B cell (primary cell): ENCODE measurements around the gene POU4F2. TPM values are rescaled to one million over a fixed set of nuclear protein-coding genes. Genes with fewer than 3 reads are reported as not detected.

Experiments
- ATAC-seq: fragments of 200-7000 bp; cut with Tn5 transposase; one replicate; pipeline ENCODE4 v1.10.0; 2021; ENCODE audit warnings: low read depth, mild to moderate bottlenecking, moderate number of reproducible peaks, moderate library complexity
- CTCF ChIA-PET: fragments of 350-600 bp; sonication (Branson Sonifier 250); formaldehyde crosslinking; loops from one replicate; lab custom pipeline; 2021; ENCODE audit warnings: antibody characterized with exemption, inconsistent platforms; lab: Charles Lee
- POLR2A ChIA-PET: fragments of 350-600 bp; sonication (Branson Sonifier 250); formaldehyde crosslinking; loops from one replicate; lab custom pipeline; 2021; ENCODE audit warnings: antibody characterized with exemption; lab: Charles Lee
- DNase-seq: peaks from one replicate; pipeline ENCODE4 v3.0.0; 2013
- H2AFZ ChIP-seq: 2 replicates; pipeline ENCODE4 v1.6.1; 2012; ENCODE audit warnings: mild to moderate bottlenecking, low read depth, low read length; ENCODE audit not compliant: insufficient read depth, poor library complexity, severe bottlenecking
- H3K27ac ChIP-seq, 2 donors: 1 replicate in 1 of 2; 2 replicates in 1 of 2; pipeline ENCODE4 v1.5.1; 2012 to 2013; ENCODE audit warnings: low read length in 2 of 2, mild to moderate bottlenecking in 2 of 2, moderate library complexity in 1 of 2
- H3K27me3 ChIP-seq, 4 experiments: fragments of 200-600 bp in 1 of 4; sonication (generic) in 1 of 4; replicated peaks in 1 of 4; 1 replicate in 2 of 4; 2 replicates in 2 of 4; pipeline versions ENCODE4 v1.6.1 to v1.7.0; 2013 to 2016; ENCODE audit warnings: low read length in 3 of 4, mild to moderate bottlenecking in 2 of 4, mixed read lengths in 1 of 4, moderate library complexity in 1 of 4; ENCODE audit not compliant: insufficient read depth in 4 of 4, control insufficient read depth in 3 of 4; ENCODE audit errors: control extremely low read depth in 1 of 4
- H3K36me3 ChIP-seq, 2 experiments: replicated peaks in 1 of 2; 1 replicate in 1 of 2; 2 replicates in 1 of 2; pipeline versions ENCODE4 v1.6.1 to v1.7.1; 2013; ENCODE audit warnings: low read length in 1 of 2; ENCODE audit not compliant: insufficient read depth in 2 of 2, control insufficient read depth in 1 of 2; ENCODE audit errors: control extremely low read depth in 1 of 2, extremely low read depth in 1 of 2
- H3K4me1 ChIP-seq, 2 donors: fragments of 200-600 bp in 1 of 2; sonication (generic) in 1 of 2; 1 replicate in 1 of 2; 2 replicates in 1 of 2; pipeline versions ENCODE4 v1.5.1 to v1.6.1; 2013 to 2017; ENCODE audit warnings: low read length in 2 of 2; ENCODE audit not compliant: control insufficient read depth in 2 of 2, insufficient read depth in 2 of 2
- H3K4me2 ChIP-seq: replicated peaks from 2 replicates; pipeline ENCODE3; 2012; ENCODE audit warnings: mild to moderate bottlenecking, low read depth, low read length; ENCODE audit not compliant: poor library complexity, severe bottlenecking
- H3K4me3 ChIP-seq, 5 experiments: fragments of 200-600 bp in 1 of 5; sonication (generic) in 1 of 5; 1 replicate in 3 of 5; 2 replicates in 2 of 5; pipeline versions ENCODE4 v1.5.1 to v1.7.0; 2011 to 2016; ENCODE audit warnings: low read length in 4 of 5, mild to moderate bottlenecking in 4 of 5, low read depth in 2 of 5, control low read depth in 1 of 5, moderate library complexity in 1 of 5; ENCODE audit not compliant: insufficient read depth in 1 of 5; ENCODE audit errors: control extremely low read depth in 1 of 5, extremely low read depth in 1 of 5
- H3K79me2 ChIP-seq: fragments of 200-600 bp; sonication (generic); one replicate; pipeline ENCODE4 v1.6.0; 2016; ENCODE audit warnings: low read length; ENCODE audit not compliant: control insufficient read depth, insufficient read depth
- H3K9ac ChIP-seq: fragments of 200-600 bp; sonication (generic); 2 replicates; pipeline ENCODE4 v1.6.1; 2017; ENCODE audit warnings: mild to moderate bottlenecking, low read length, moderate library complexity
- H3K9me3 ChIP-seq, 3 donors: one replicate each; pipeline versions ENCODE4 v1.6.1 to v1.7.1; 2013; ENCODE audit warnings: low read length in 2 of 3; ENCODE audit not compliant: control insufficient read depth in 2 of 3, insufficient read depth in 1 of 3; ENCODE audit errors: control extremely low read depth in 1 of 3
- H4K20me1 ChIP-seq: 2 replicates; pipeline ENCODE4 v1.6.0; 2012; ENCODE audit warnings: mild to moderate bottlenecking, low read length; ENCODE audit not compliant: insufficient read depth, control insufficient read depth, poor library complexity, severe bottlenecking
- H3K27ac Mint-ChIP-seq: one replicate; pipeline ENCODE4 v1.8.0; 2021; ENCODE audit warnings: mixed read lengths
- H3K27me3 Mint-ChIP-seq: one replicate; pipeline ENCODE4 v1.8.0; 2021; ENCODE audit warnings: mixed read lengths
- H3K4me1 Mint-ChIP-seq: one replicate; pipeline ENCODE4 v1.8.0; 2021; ENCODE audit warnings: mixed read lengths
- H3K4me3 Mint-ChIP-seq: one replicate; pipeline ENCODE4 v1.8.0; 2021; ENCODE audit warnings: mixed read lengths
- H3K9me3 Mint-ChIP-seq: one replicate; pipeline ENCODE4 v1.8.0; 2022; ENCODE audit warnings: mixed read lengths; ENCODE audit not compliant: insufficient read depth
- EZH2 ChIP-seq: IDR thresholded peaks from 2 replicates; pipeline ENCODE4 v1.6.1; 2012; ENCODE audit warnings: borderline replicate concordance, low read depth, mild to moderate bottlenecking, moderate library complexity, low read length; ENCODE audit not compliant: insufficient read depth, poor library complexity, severe bottlenecking
- WGBS: methylation state at CpG from one replicate; pipeline ENCODE4 v1.1.5; 2013; ENCODE audit warnings: missing lambda C conversion rate; ENCODE audit not compliant: insufficient coverage; 5-methylcytosine and 5-hydroxymethylcytosine counted together
- intact Hi-C: fragments of 100-400 bp; cut with micrococcal nuclease; formaldehyde crosslinking; loops from one replicate; pipeline ENCODE4 v1.10.0; 2022
- polyA plus RNA-seq: library from polyadenylated mRNA; depleted of rRNA; stranded (reverse); fragments of >200 nt; gene quantifications from 2 replicates; pipeline ENCODE4 v1.2.3, GENCODE V29; 2012
- total RNA-seq, 2 donors: library from RNA; stranded (reverse); fragments of 120-200 nt in 1 of 2; gene quantifications; 1 replicate in 1 of 2; 2 replicates in 1 of 2; pipeline versions ENCODE4 v1.2.3 to v1.2.4, GENCODE V29; 2013 to 2022
- TF ChIP-seq, protein P1 (sequence below): fragments of 200-600 bp; IDR thresholded peaks from one replicate; pipeline ENCODE4 v1.8.0; 2022; ENCODE audit warnings: antibody characterized with exemption, mild to moderate bottlenecking

POU4F2 gene
- total and polyA plus RNA-seq, 2 donors (not counting 1 experiment from before 2014, with no cell fraction given) = not detected

DNA sequence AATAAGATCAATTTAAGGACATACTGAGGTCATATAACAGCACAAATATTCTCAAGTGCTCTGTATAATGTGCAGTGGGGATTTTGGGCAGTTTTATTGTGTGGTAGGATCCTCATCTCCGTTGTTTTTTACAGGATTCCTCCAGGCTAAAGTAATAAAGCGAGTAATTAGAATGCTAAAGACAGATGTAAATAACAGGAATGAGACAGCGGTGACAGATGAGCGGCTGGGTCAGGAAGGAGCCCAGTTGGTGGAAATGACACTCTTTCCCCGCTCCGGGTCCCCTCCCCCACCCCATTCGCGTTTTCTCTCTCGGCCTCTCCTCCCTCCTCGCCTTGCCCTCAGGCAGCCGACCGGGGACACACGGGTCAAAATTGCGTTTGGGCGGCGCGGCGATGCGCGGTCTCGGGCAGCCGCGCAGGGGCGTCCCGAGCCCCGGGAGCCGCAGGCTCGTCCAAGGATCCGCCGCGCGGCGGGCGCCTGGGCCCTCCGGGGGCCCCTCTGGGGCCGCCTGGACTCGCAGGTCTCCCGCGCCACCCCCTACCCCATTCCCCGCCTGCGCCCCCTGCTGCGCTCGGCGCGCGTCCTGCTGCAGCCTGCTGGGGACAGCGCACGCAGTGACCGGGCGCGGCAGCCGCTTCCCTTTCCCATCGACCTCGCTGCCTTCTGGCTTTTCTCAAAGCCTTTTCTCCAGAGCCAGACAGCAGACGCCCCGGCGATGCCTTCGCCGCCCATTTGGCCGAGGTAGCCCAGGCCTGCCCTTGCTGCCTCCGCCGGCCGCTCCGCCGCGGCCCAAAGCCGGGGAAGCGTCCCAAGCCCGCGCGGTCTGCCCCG lies 16.2 kb downstream of the POU4F2 start:
- peaks cover 0 to 48% (median 37%) of the 10 kb centered on the region in 4 experiments for H3K27me3 ChIP-seq
- peaks cover 10% of the 10 kb centered on the region for H3K4me1 Mint-ChIP-seq
- DNase-seq = no peak
- H3K79me2 ChIP-seq = no peaks in the 10 kb centered on the region
- H3K27ac ChIP-seq = no peak overlapping the region
- peaks cover 0 to 4% of the 10 kb centered on the region in 2 donors for H3K4me1 ChIP-seq
- H2AFZ ChIP-seq = peak overlapping the region; percentile 38
- ChIA-PET POLR2A (no interaction called here), CTCF (no interaction called here)
- no peaks in the 10 kb centered on the region for H3K9me3 ChIP-seq
- H4K20me1 ChIP-seq = no peaks in the 10 kb centered on the region
- whole genome bisulfite sequencing = 7% methylated on average over 70 of the region's 72 CpGs
- TF ChIP-seq, protein P1, sequence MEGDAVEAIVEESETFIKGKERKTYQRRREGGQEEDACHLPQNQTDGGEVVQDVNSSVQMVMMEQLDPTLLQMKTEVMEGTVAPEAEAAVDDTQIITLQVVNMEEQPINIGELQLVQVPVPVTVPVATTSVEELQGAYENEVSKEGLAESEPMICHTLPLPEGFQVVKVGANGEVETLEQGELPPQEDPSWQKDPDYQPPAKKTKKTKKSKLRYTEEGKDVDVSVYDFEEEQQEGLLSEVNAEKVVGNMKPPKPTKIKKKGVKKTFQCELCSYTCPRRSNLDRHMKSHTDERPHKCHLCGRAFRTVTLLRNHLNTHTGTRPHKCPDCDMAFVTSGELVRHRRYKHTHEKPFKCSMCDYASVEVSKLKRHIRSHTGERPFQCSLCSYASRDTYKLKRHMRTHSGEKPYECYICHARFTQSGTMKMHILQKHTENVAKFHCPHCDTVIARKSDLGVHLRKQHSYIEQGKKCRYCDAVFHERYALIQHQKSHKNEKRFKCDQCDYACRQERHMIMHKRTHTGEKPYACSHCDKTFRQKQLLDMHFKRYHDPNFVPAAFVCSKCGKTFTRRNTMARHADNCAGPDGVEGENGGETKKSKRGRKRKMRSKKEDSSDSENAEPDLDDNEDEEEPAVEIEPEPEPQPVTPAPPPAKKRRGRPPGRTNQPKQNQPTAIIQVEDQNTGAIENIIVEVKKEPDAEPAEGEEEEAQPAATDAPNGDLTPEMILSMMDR = no peak
- TF ChIP-seq EZH2 = no peak
- intact Hi-C loops = no loop called here
- H3K9me3 Mint-ChIP-seq = no peaks in the 10 kb centered on the region
- no peak for ATAC-seq
- peaks cover 58% of the 10 kb centered on the region for H3K27me3 Mint-ChIP-seq
- peak overlapping the region; percentile 9 for H3K9ac ChIP-seq
- no peak overlapping the region for H3K27ac Mint-ChIP-seq
- peak overlapping the region; percentile 46 for H3K4me2 ChIP-seq
- H3K36me3 ChIP-seq = no peaks in the 10 kb centered on the region
- no peak overlapping the region for H3K4me3 ChIP-seq
- H3K4me3 Mint-ChIP-seq = peak overlapping the region; percentile 71

DNA sequence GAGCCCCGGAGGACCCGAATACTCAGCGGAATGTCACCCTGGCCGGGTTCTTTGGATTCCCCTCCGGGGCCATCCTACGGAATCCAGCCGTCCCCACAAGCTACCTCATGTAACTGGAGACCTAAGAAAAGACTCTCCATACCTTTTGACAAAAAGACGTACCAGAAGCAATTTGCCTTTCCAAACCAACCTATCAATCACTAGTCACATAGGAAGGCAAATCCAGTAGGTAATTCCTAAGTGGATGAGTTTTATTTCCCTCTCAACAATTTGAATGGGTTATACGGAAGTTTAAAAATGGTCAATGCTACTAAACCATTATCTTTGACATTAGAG lies 16.8 kb downstream of the POU4F2 start:
- ChIA-PET CTCF (no interaction called here), POLR2A (no interaction called here)
- WGBS = 14% methylated on average over 7 of the region's 9 CpGs
- no peaks in the 10 kb centered on the region for H3K9me3 ChIP-seq
- ATAC-seq (no peak), DNase-seq (no peak)
- Mint-ChIP-seq H3K27ac (no peak overlapping the region), H3K4me1 (peaks cover 10% of the 10 kb centered on the region), H3K4me3 (peak overlapping the region; percentile 52), H3K9me3 (no peaks in the 10 kb centered on the region), H3K27me3 (peaks cover 63% of the 10 kb centered on the region)
- H3K4me2 ChIP-seq = peak overlapping the region; percentile 46
- H3K4me1 ChIP-seq = peaks cover 0 to 4% of the 10 kb centered on the region in 2 donors
- no peak overlapping the region for H2AFZ ChIP-seq
- H4K20me1 ChIP-seq = no peaks in the 10 kb centered on the region
- no peak overlapping the region for H3K4me3 ChIP-seq
- no peak overlapping the region for H3K27ac ChIP-seq
- H3K79me2 ChIP-seq = no peaks in the 10 kb centered on the region
- peaks cover 0 to 42% (median 34%) of the 10 kb centered on the region in 4 experiments for H3K27me3 ChIP-seq
- intact Hi-C loops = no loop called here
- TF ChIP-seq, protein P1 = no peak
- no peak for TF ChIP-seq EZH2
- H3K9ac ChIP-seq = no peak overlapping the region
- no peaks in the 10 kb centered on the region for H3K36me3 ChIP-seq
